ENCODE measurements around the gene FSTL1.

FSTL1 gene

GRCh38 chr3:120348991-120349854 is 101.6 kb downstream of the FSTL1 start, which contains the start of gene LRRC58:
Gene LRRC58 (minus strand): TSS chr3:120349354. CDS start chr3:120349243, 111 bp downstream.
- peak; percentile 66 for DNase-seq (ENCODE audit: extremely low read depth, low read depth)
- peak within 1 kb of the TSS; percentile 72 for H3K4me3 ChIP-seq (replicated peaks; ENCODE audit: low read depth, low read length)
- TF ChIP-seq, protein P1, sequence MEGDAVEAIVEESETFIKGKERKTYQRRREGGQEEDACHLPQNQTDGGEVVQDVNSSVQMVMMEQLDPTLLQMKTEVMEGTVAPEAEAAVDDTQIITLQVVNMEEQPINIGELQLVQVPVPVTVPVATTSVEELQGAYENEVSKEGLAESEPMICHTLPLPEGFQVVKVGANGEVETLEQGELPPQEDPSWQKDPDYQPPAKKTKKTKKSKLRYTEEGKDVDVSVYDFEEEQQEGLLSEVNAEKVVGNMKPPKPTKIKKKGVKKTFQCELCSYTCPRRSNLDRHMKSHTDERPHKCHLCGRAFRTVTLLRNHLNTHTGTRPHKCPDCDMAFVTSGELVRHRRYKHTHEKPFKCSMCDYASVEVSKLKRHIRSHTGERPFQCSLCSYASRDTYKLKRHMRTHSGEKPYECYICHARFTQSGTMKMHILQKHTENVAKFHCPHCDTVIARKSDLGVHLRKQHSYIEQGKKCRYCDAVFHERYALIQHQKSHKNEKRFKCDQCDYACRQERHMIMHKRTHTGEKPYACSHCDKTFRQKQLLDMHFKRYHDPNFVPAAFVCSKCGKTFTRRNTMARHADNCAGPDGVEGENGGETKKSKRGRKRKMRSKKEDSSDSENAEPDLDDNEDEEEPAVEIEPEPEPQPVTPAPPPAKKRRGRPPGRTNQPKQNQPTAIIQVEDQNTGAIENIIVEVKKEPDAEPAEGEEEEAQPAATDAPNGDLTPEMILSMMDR (IDR thresholded peaks at IDR 0.05; ENCODE audit: low read depth, low read length, missing control alignments), result peak; percentile 4

GRCh38 chr3:120348065-120348990 is 102.5 kb downstream of the FSTL1 start:
- no peak for DNase-seq (ENCODE audit: extremely low read depth, low read depth)
- TF ChIP-seq, protein P1 (IDR thresholded peaks at IDR 0.05; ENCODE audit: low read depth, low read length, missing control alignments), result no peak
- peak overlapping the region; percentile 72 for H3K4me3 ChIP-seq (replicated peaks; ENCODE audit: low read depth, low read length)

GRCh38 chr3:120344349-120344748 is 106.4 kb downstream of the FSTL1 start:
- no peak for DNase-seq (ENCODE audit: extremely low read depth, low read depth)
- TF ChIP-seq, protein P1 (IDR thresholded peaks at IDR 0.05; ENCODE audit: low read depth, low read length, missing control alignments), result no peak

More at GRCh38 chr3:120344349-120344748, 106.4 kb downstream of the FSTL1 start:
- no peak overlapping the region for H3K4me3 ChIP-seq (replicated peaks; ENCODE audit: low read depth, low read length)

Measured in HFF-Myc (cell line).